Mesodermal cell (in vitro differentiated cells): ENCODE measurements around the gene LMTK2. TPM values are rescaled to one million over a fixed set of nuclear protein-coding genes. Genes with fewer than 3 reads are reported as not detected.

Experiments
- H3K27ac ChIP-seq: 2 replicates; pipeline ENCODE4 v1.7.0; 2013; ENCODE audit warnings: mild to moderate bottlenecking, low read depth, low read length, moderate library complexity; ENCODE audit not compliant: severe bottlenecking
- H3K36me3 ChIP-seq: 2 replicates; pipeline ENCODE4 v1.7.1; 2013; ENCODE audit warnings: mild to moderate bottlenecking, low read length, moderate library complexity; ENCODE audit not compliant: control insufficient read depth, insufficient read depth
- H3K4me1 ChIP-seq: one replicate; pipeline ENCODE4 v1.7.1; 2013; ENCODE audit warnings: mild to moderate bottlenecking, low read length; ENCODE audit not compliant: insufficient read depth, control insufficient read depth, poor library complexity, severe bottlenecking
- H3K4me3 ChIP-seq: 2 replicates; pipeline ENCODE4 v1.7.0; 2013; ENCODE audit warnings: low read length, control low read depth, mild to moderate bottlenecking; ENCODE audit not compliant: insufficient read depth, poor library complexity, severe bottlenecking; ENCODE audit errors: extremely low read depth
- H3K9me3 ChIP-seq: 2 replicates; pipeline ENCODE4 v1.7.1; 2013; ENCODE audit warnings: mild to moderate bottlenecking, low read length, moderate library complexity; ENCODE audit not compliant: control insufficient read depth
- whole genome bisulfite sequencing, 2 experiments: methylation state at CpG; one replicate each; pipeline ENCODE4 v1.1.5; 2013; ENCODE audit warnings: missing lambda C conversion rate in 2 of 2; ENCODE audit not compliant: insufficient coverage in 2 of 2; 5-methylcytosine and 5-hydroxymethylcytosine counted together
- polyA plus RNA-seq, 2 experiments: library from polyadenylated mRNA; stranded (reverse); fragments of 50-300 nt; gene quantifications; one replicate each; pipeline ENCODE4 v1.2.3, GENCODE V29; 2013

Gene LMTK2
- polyA plus RNA-seq (2013, experiment 1 of 2): 8.9 TPM
- 7.0 TPM for polyA plus RNA-seq (2013, experiment 2 of 2)

DNA sequence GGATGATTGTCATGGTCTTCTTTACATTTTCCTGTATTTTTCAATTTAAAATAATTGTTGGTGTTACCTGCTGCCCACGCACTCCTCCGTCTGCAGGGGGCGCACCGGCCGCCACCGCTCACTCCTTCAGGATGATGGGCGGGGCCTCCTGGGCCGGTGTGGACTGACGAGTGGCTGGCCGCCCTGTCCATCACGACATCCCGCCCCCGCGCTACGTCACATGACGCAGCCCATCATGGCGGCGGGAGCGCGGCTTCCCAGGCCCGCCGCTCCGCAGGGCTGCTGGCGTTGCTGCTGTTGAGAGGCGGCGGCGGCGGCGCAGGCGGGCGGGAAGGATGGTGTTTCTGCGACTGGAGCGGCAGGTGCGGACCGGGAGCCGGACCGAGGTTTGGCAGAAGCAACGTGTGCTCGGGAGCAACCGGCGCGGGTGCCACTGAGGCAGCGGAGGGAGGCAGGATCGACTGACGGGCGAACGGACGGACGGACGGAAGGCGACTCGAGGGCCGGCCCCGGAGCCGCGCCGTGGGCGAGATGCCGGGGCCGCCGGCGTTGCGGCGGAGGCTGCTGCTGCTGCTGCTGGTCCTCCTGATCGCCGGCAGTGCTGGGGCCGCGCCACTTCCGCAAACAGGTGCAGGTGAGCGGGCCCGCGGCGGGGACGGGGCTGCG is at the start of gene LMTK2:
Gene LMTK2, plus strand, starts transcription at position 216 of the 666 bp plus-strand sequence. Its CDS starts 316 bp downstream, at position 532.
- H3K4me3 ChIP-seq: peak within 1 kb of the TSS; percentile 91
- H3K4me1 ChIP-seq: peaks cover 9% of the 10 kb centered on the region
- H3K9me3 ChIP-seq: peaks cover 4% of the 10 kb centered on the region
- WGBS, 2 experiments: 0% methylated on average over 46 to 63 of the region's 75 CpGs
- peak within 1 kb of the TSS; percentile 85 for H3K27ac ChIP-seq
- no peaks in the 10 kb centered on the region for H3K36me3 ChIP-seq

GRCh38 chr7:98057157-98057556 is 49.5 kb upstream of the LMTK2 start:
- H3K9me3 ChIP-seq: no peaks in the 10 kb centered on the region
- H3K27ac ChIP-seq: no peak overlapping the region
- no peak overlapping the region for H3K4me3 ChIP-seq
- 88 to 100% methylated on average over 2 of the region's 2 CpGs for WGBS, 2 experiments
- H3K4me1 ChIP-seq: peaks cover 4% of the 10 kb centered on the region
- H3K36me3 ChIP-seq: no peaks in the 10 kb centered on the region

DNA sequence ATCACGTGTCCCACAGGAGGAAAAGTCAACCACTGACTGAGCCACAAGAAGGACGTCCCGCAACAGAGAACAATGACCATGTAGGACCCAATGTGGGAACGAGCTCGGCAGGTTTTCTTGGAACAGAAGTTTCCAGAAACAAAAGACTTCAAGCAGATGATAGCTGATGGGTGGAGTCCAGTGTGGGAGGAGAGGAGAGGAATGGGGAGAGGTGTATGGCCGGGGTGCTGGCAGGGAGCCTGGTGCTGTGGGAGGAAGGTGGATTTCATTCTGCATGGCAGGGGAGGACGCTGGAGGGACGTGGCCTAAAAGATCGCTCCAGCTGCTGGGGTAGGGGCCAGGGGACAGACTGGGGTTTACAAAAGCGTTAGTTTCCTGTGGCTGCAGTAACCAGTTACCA is 48.5 kb upstream of the LMTK2 start:
- Histone ChIP-seq H3K27ac (no peak overlapping the region), H3K9me3 (no peaks in the 10 kb centered on the region), H3K4me1 (peaks cover 4% of the 10 kb centered on the region), H3K36me3 (no peaks in the 10 kb centered on the region), H3K4me3 (no peak overlapping the region)
- WGBS, 2 experiments: 76 to 81% methylated on average over 10 of the region's 10 CpGs

- Histone ChIP-seq H3K4me1 (no peaks in the 10 kb centered on the region), H3K27ac (no peak overlapping the region), H3K36me3 (no peaks in the 10 kb centered on the region), H3K9me3 (no peaks in the 10 kb centered on the region), H3K4me3 (no peak overlapping the region)
- 100% methylated on average over 1 of the region's 1 CpG for WGBS, 2 experiments
Measured at GRCh38 chr7:98064233-98064632, 42.4 kb upstream of the LMTK2 start.

DNA sequence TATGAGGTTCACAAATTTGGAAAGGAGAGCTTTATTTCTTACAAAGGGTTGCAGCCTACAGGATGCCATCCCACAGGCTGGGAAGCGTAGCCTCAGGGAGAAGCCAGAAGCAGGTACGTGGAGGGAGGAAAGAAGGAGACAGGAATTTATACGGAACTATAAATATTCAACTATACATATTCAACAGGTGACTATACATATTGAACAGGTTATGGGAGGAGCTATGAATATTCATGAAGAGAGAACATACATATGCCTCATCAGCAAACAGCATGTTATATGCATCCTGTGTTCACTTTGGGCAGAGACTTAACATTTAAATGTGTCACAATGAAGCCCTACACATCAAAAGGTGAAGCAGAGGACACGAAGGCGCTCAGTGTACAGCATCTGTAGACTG is 40.5 kb upstream of the LMTK2 start:
- no peaks in the 10 kb centered on the region for H3K4me1 ChIP-seq
- no peak overlapping the region for H3K4me3 ChIP-seq
- H3K36me3 ChIP-seq: no peaks in the 10 kb centered on the region
- no peaks in the 10 kb centered on the region for H3K9me3 ChIP-seq
- 83% methylated on average over 3 of the region's 5 CpGs; no CpG with 5 or more reads in 1 of the 2 experiments for WGBS, 2 experiments
- H3K27ac ChIP-seq: no peak overlapping the region

DNA sequence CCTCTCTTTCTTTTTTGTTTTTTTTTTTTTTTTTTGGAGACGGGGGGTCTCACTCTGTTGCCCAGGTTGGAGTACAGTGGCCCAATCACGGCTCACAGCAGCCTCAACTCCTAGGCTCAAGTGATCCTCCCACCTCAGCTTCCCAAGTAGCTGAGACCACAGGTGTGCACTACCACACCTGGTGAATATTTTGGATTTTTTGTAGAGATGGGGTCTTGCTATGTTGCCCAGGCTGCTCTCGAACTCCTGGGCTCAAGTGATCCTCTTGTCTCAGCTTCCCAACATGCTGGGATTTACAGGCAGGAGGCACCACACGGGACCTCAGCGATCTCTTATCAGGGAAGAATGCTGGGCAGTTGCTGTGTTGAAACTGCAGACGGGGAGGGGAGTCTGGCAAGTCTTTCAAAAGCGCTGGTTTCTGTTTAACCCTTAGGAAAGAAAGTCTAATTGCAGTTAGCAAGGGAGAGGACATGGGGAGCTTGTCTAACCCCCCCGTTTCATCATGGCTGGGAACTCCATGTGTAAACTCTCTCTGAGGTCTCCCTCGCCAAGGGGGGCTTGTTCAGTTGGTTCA is 39.6 kb upstream of the LMTK2 start:
- Histone ChIP-seq H3K9me3 (no peaks in the 10 kb centered on the region), H3K27ac (no peak overlapping the region), H3K4me3 (no peak overlapping the region), H3K36me3 (no peaks in the 10 kb centered on the region), H3K4me1 (no peaks in the 10 kb centered on the region)
- WGBS, 2 experiments: 74 to 76% methylated on average over 5 to 8 of the region's 9 CpGs

DNA sequence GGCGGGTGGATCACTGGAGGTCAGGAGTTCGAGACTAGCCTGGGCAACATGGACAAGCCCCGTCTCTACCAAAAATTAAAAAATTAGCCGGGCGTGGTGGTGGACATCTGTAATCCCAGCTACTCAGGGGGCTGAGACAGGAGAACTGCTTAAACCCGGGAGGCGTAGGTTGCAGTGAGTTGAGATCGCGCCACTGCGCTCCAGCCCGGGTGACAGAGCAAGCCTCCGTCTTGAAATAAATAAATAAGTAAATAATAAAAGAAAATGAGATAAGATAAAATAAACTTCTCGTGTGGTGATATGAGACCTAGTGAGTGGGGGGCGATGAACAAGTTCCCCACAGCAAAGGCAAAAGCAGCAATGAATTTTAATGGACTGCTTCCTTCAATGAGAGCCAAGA is 33.6 kb upstream of the LMTK2 start:
- Histone ChIP-seq H3K4me3 (no peak overlapping the region), H3K4me1 (no peaks in the 10 kb centered on the region), H3K27ac (no peak overlapping the region), H3K9me3 (no peaks in the 10 kb centered on the region), H3K36me3 (no peaks in the 10 kb centered on the region)
- 84 to 94% methylated on average over 7 to 9 of the region's 14 CpGs for WGBS, 2 experiments

DNA sequence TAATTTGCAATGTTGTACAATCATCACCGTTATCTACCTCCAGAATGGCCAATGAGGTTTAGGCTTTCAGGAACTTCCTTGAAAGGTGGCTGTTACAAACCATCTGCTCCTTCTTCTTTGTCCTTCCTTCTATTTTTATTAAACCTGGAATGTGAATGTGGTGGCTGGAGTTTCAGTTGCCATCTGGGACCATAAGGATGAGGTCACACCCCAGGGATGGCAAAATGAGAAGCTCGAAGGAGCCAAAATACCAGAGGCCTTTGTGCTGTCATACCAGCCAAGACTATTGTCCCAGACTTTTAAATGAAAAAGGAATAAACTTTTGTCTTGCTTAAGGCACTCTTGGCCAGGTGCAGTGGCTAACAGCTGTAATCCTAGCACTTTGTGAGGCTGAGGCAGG is 30.9 kb upstream of the LMTK2 start:
- Histone ChIP-seq H3K36me3 (no peaks in the 10 kb centered on the region), H3K27ac (no peak overlapping the region), H3K9me3 (no peaks in the 10 kb centered on the region), H3K4me3 (no peak overlapping the region), H3K4me1 (no peaks in the 10 kb centered on the region)
- 50 to 100% methylated on average over 1 of the region's 2 CpGs for WGBS, 2 experiments

- H3K9me3 ChIP-seq: no peaks in the 10 kb centered on the region
- 78 to 87% methylated on average over 2 to 3 of the region's 3 CpGs for WGBS, 2 experiments
- H3K4me1 ChIP-seq: no peaks in the 10 kb centered on the region
- H3K27ac ChIP-seq: no peak overlapping the region
- no peak overlapping the region for H3K4me3 ChIP-seq
- H3K36me3 ChIP-seq: no peaks in the 10 kb centered on the region
Measured at GRCh38 chr7:98077762-98078161, 28.9 kb upstream of the LMTK2 start.

- H3K4me3 ChIP-seq: no peak overlapping the region
- WGBS, 2 experiments: 91 to 93% methylated on average over 8 of the region's 11 CpGs
- H3K9me3 ChIP-seq: no peaks in the 10 kb centered on the region
- no peak overlapping the region for H3K27ac ChIP-seq
- H3K36me3 ChIP-seq: no peaks in the 10 kb centered on the region
- no peaks in the 10 kb centered on the region for H3K4me1 ChIP-seq
Measured at GRCh38 chr7:98078197-98078870, 28.3 kb upstream of the LMTK2 start.
